WTC11 (cell line): ENCODE results near the gene CORO7. TPM values are rescaled to one million over a fixed set of nuclear protein-coding genes. Genes with fewer than 3 reads are reported as not detected.

Source experiments
- ATF6 ChIP-seq: sonication (generic); formaldehyde crosslinking; IDR thresholded peaks from 2 replicates; pipeline ENCODE4 v1.8.1; 2023; ENCODE audit warnings: mild to moderate bottlenecking, missing genetic modification reagents
- HMGA2 ChIP-seq: fragments of 250-450 bp; sonication (Bioruptor Pico); IDR thresholded peaks from 2 replicates; pipeline ENCODE4 v1.4.0; 2021; ENCODE audit warnings: mild to moderate bottlenecking, moderate library complexity
- JAZF1 ChIP-seq: fragments of 250-450 bp; sonication (Bioruptor Pico); IDR thresholded peaks from 2 replicates; pipeline ENCODE4 v1.9.0; 2021; ENCODE audit warnings: moderate library complexity, mild to moderate bottlenecking, inconsistent platforms
- ZSCAN18 ChIP-seq: fragments of 250-450 bp; sonication (Bioruptor Pico); IDR thresholded peaks from 2 replicates; pipeline ENCODE4 v2.1.2; 2022; ENCODE audit warnings: mild to moderate bottlenecking, moderate library complexity
- total RNA-seq: library from RNA; stranded (reverse); gene quantifications from 3 replicates; pipeline ENCODE4 v1.2.3, GENCODE V29; 2021

Gene CORO7
- total RNA-seq, 1 experiment from 2014 or later: 45.5 TPM

- TF ChIP-seq ZSCAN18: no peak
- TF ChIP-seq JAZF1 (CRISPR knock-in tag): no peak
- no peak for TF ChIP-seq HMGA2
- TF ChIP-seq ATF6 (CRISPR knock-in tag): no peak
- TF ChIP-seq, all 79 proteins: peak for 0
Observed at GRCh38 chr16:4306470-4307214, 109.8 kb downstream of the CORO7 start (continued).

Other genes starting within 250 kb of the CORO7 start
- 0.11 TPM in 1 of 3 replicates, not detected in the others for gene SRL, start 174.5 kb downstream of the CORO7 start, total RNA-seq
- 31.9 to 36.5 TPM (median 34.2 TPM) in 3 replicates for gene TFAP4, start 143.6 kb downstream of the CORO7 start, total RNA-seq
- 19.5 to 23.0 TPM (median 20.1 TPM) in 3 replicates for gene GLIS2, start 100.5 kb downstream of the CORO7 start, total RNA-seq
- gene PAM16, start 65.3 kb downstream of the CORO7 start, total RNA-seq: 87.2 to 93.7 TPM (median 88.9 TPM) in 3 replicates
- gene VASN, start 44.7 kb downstream of the CORO7 start, total RNA-seq: 8.0 to 9.1 TPM (median 8.3 TPM) in 3 replicates
- gene DNAJA3, start 9.3 kb upstream of the CORO7 start, total RNA-seq: 54.8 to 64.1 TPM (median 56.0 TPM) in 3 replicates
- 68.1 to 77.6 TPM (median 69.5 TPM) in 3 replicates for gene NMRAL1, start 58.0 kb upstream of the CORO7 start, total RNA-seq
- 29.5 to 42.6 TPM (median 31.1 TPM) in 3 replicates for gene HMOX2, start 59.8 kb upstream of the CORO7 start, total RNA-seq
- 68.9 to 79.2 TPM (median 78.9 TPM) in 3 replicates for gene CDIP1, start 122.2 kb upstream of the CORO7 start, total RNA-seq
- gene C16orf96, start 139.7 kb upstream of the CORO7 start, total RNA-seq: 1.3 to 2.1 TPM (median 1.5 TPM) in 3 replicates
- 56.8 to 59.5 TPM (median 59.0 TPM) in 3 replicates for gene UBALD1, start 198.3 kb upstream of the CORO7 start, total RNA-seq
- gene MGRN1, start 208.2 kb upstream of the CORO7 start, total RNA-seq: 79.4 to 88.8 TPM (median 80.7 TPM) in 3 replicates